Neural progenitor cell (in vitro differentiated cells): ENCODE measurements around the gene SLC12A9.
A peak's percentile ranks its signal among the peaks of the same experiment; 100 is the strongest.

ENCODE experiments used
- EZH2 ChIP-seq: fragments of 200-600 bp; sonication (generic); IDR thresholded peaks from 2 replicates; pipeline ENCODE4 v1.6.1; 2017; ENCODE audit warnings: antibody characterized with exemption, mild to moderate bottlenecking, moderate library complexity
- TF ChIP-seq, protein P1 (sequence below): fragments of 200-600 bp; sonication (generic); IDR thresholded peaks from 2 replicates; pipeline ENCODE4 v1.5.1; 2017; ENCODE audit warnings: antibody characterized with exemption, mild to moderate bottlenecking

DNA sequence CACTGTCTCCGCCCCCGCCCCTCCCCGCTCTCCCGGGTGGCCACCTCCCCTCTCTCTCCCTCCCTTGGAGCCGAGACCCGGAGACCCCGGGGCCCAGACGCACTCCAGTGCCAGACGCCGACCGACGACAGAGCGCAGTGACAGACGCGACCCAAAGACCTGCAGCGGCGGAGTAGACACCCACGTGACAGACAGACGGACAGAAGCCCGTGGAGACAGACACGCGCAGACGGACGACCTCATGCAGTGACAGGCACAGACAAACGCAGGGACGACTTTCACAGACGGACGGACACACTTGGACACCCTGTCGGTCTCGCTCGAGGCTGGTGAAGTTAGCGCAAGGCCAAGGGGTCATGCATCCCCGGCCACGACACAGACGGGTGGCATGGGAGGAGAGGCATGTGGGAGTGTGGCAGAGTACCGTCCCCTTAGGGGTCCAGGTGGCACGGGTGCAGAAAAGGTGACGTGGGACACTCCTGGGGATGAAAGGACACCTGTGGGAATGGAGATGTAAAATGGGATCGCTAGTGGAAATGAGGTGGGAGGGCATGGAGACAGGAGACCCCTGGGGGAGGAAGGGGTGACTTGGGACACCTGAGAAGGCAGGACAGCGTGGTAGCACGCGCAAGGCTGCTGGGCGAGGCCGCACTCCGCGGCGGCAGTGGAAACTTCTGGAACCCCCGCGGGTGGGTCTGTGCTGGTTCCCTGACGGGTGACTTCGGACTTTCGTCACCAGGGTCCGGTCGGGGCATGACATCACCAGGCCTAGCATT, 43.6 kb downstream of the SLC12A9 start:
- TF ChIP-seq, protein P1, sequence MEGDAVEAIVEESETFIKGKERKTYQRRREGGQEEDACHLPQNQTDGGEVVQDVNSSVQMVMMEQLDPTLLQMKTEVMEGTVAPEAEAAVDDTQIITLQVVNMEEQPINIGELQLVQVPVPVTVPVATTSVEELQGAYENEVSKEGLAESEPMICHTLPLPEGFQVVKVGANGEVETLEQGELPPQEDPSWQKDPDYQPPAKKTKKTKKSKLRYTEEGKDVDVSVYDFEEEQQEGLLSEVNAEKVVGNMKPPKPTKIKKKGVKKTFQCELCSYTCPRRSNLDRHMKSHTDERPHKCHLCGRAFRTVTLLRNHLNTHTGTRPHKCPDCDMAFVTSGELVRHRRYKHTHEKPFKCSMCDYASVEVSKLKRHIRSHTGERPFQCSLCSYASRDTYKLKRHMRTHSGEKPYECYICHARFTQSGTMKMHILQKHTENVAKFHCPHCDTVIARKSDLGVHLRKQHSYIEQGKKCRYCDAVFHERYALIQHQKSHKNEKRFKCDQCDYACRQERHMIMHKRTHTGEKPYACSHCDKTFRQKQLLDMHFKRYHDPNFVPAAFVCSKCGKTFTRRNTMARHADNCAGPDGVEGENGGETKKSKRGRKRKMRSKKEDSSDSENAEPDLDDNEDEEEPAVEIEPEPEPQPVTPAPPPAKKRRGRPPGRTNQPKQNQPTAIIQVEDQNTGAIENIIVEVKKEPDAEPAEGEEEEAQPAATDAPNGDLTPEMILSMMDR, result no peak
- peak; percentile 96 for TF ChIP-seq EZH2
